CD4-positive, alpha-beta T cell (primary cell): Measurements from ENCODE around the gene MFSD6. TPM values are rescaled to one million over a fixed set of nuclear protein-coding genes. Genes with fewer than 3 reads are reported as not detected.

ENCODE experiments used
- ATAC-seq: fragments of 200-7000 bp; cut with Tn5 transposase; one replicate; pipeline ENCODE4 v1.10.0; 2022; ENCODE audit warnings: mild to moderate bottlenecking; ENCODE audit not compliant: poor library complexity
- CTCF ChIA-PET: fragments of 350-600 bp; sonication (Branson Sonifier 250); formaldehyde crosslinking; loops from one replicate; lab custom pipeline; 2021; ENCODE audit warnings: antibody characterized with exemption, inconsistent platforms; lab: Charles Lee
- POLR2A ChIA-PET: fragments of 350-600 bp; sonication (Branson Sonifier 250); formaldehyde crosslinking; loops from one replicate; lab custom pipeline; 2021; ENCODE audit warnings: antibody characterized with exemption, inconsistent platforms; lab: Charles Lee
- DNase-seq, 14 experiments: peaks; one replicate each; pipeline ENCODE4 v3.0.0-alpha.2; 2013 to 2020; ENCODE audit warnings: mixed read lengths in 2 of 14
- H3K27ac ChIP-seq, 2 donors: one replicate each; pipeline versions ENCODE4 v1.5.1 to v1.7.0; 2013; ENCODE audit warnings: low read length in 2 of 2, low read depth in 1 of 2, mild to moderate bottlenecking in 1 of 2
- H3K27me3 ChIP-seq, 2 experiments: 1 replicate in 1 of 2; 2 replicates in 1 of 2; pipeline versions ENCODE4 v1.6.1 to v1.7.0; 2013; ENCODE audit warnings: low read length in 2 of 2, control low read depth in 1 of 2, mild to moderate bottlenecking in 1 of 2, moderate library complexity in 1 of 2; ENCODE audit not compliant: insufficient read depth in 2 of 2, control insufficient read depth in 1 of 2
- H3K36me3 ChIP-seq: one replicate; pipeline ENCODE4 v1.6.1; 2013; ENCODE audit warnings: low read length, control low read depth; ENCODE audit not compliant: insufficient read depth
- H3K4me1 ChIP-seq: one replicate; pipeline ENCODE4 v1.6.1; 2013; ENCODE audit warnings: low read length, control low read depth; ENCODE audit not compliant: insufficient read depth
- H3K4me3 ChIP-seq: one replicate; pipeline ENCODE4 v1.5.1; 2013; ENCODE audit warnings: mild to moderate bottlenecking, low read length, moderate library complexity
- H3K9me3 ChIP-seq, 2 experiments: 1 replicate in 1 of 2; 2 replicates in 1 of 2; pipeline versions ENCODE4 v1.6.1 to v1.7.0; 2013; ENCODE audit warnings: low read length in 2 of 2, mild to moderate bottlenecking in 2 of 2, control low read depth in 1 of 2, moderate library complexity in 1 of 2; ENCODE audit not compliant: control insufficient read depth in 1 of 2, insufficient read depth in 1 of 2
- H3K27ac Mint-ChIP-seq: one replicate; pipeline ENCODE4 v1.8.0; 2020; ENCODE audit warnings: mixed read lengths
- H3K27me3 Mint-ChIP-seq: one replicate; pipeline ENCODE4 v1.8.0; 2021; ENCODE audit warnings: mixed read lengths
- H3K36me3 Mint-ChIP-seq: one replicate; pipeline ENCODE4 v1.8.0; 2021; ENCODE audit warnings: low read depth, mixed read lengths
- H3K4me1 Mint-ChIP-seq: one replicate; pipeline ENCODE4 v1.8.0; 2021; ENCODE audit warnings: low read depth, mixed read lengths
- H3K4me3 Mint-ChIP-seq: one replicate; pipeline ENCODE4 v1.8.0; 2020; ENCODE audit warnings: mild to moderate bottlenecking, mixed read lengths
- H3K9me3 Mint-ChIP-seq: one replicate; pipeline ENCODE4 v1.8.0; 2020; ENCODE audit warnings: mixed read lengths
- intact Hi-C, 2 experiments: fragments of 100-400 bp; cut with DNase I in 1 of 2; cut with micrococcal nuclease in 1 of 2; formaldehyde crosslinking; loops; one replicate each; pipeline versions ENCODE4 v1.15.1 to v1.9.0; 2023 to 2025; cut with DNase I, micrococcal nuclease
- total RNA-seq, 174 experiments: library from RNA in 2 of 174; stranded (reverse) in 2 of 174; gene quantifications; one replicate each; pipeline ENCODE4 v1.2.3 and lab custom pipeline; 2021 to 2026
- TF ChIP-seq, protein P1 (sequence below): fragments of 200-600 bp; IDR thresholded peaks from one replicate; pipeline ENCODE4 v1.8.0; 2022; ENCODE audit warnings: antibody characterized with exemption, mild to moderate bottlenecking

The MFSD6 gene
- total RNA-seq, 2 experiments from 2014 or later, result 41.2 to 47.8 TPM

DNA sequence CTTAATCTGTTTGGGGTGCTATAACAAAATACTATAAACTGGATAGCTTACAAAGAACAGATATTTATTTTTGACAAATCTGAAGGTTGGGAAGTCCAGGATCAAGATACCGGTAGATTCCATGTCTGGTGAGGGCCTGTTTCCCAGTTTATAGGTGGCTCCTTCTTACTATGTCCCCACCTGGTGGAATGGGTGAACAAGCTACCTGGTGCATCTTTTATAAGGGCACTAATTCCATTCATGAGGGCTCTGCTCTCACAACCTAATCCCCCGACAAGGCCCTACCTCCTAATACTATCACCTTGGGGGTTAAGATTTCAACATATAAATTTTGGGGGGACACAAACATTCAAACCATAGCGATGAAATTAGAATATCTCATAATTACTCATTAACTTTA lies 142.0 kb downstream of the MFSD6 start:
- ATAC-seq (no peak), DNase-seq (no peak)
- peaks cover 2% of the 10 kb centered on the region for H3K36me3 Mint-ChIP-seq
- CTCF ChIA-PET, result no interaction called here
- Histone ChIP-seq H3K4me1 (no peaks in the 10 kb centered on the region), H3K27ac (no peak overlapping the region), H3K36me3 (no peaks in the 10 kb centered on the region), H3K9me3 (peaks cover 0 to 4% of the 10 kb centered on the region in 2 experiments), H3K4me3 (no peak overlapping the region), H3K27me3 (no peaks in the 10 kb centered on the region)
- no peak overlapping the region for H3K4me3 Mint-ChIP-seq
- peaks cover 13% of the 10 kb centered on the region for H3K4me1 Mint-ChIP-seq
- intact Hi-C loops, result no loop called here
- no peaks in the 10 kb centered on the region for H3K27me3 Mint-ChIP-seq
- H3K27ac Mint-ChIP-seq, result no peak overlapping the region
- TF ChIP-seq, protein P1, sequence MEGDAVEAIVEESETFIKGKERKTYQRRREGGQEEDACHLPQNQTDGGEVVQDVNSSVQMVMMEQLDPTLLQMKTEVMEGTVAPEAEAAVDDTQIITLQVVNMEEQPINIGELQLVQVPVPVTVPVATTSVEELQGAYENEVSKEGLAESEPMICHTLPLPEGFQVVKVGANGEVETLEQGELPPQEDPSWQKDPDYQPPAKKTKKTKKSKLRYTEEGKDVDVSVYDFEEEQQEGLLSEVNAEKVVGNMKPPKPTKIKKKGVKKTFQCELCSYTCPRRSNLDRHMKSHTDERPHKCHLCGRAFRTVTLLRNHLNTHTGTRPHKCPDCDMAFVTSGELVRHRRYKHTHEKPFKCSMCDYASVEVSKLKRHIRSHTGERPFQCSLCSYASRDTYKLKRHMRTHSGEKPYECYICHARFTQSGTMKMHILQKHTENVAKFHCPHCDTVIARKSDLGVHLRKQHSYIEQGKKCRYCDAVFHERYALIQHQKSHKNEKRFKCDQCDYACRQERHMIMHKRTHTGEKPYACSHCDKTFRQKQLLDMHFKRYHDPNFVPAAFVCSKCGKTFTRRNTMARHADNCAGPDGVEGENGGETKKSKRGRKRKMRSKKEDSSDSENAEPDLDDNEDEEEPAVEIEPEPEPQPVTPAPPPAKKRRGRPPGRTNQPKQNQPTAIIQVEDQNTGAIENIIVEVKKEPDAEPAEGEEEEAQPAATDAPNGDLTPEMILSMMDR, result no peak
- POLR2A ChIA-PET, result no interaction called here
- no peaks in the 10 kb centered on the region for H3K9me3 Mint-ChIP-seq

Other genes starting within 250 kb of the MFSD6 start
- 1 to 10 TPM; 3.5 to 7.1 TPM for gene HIBCH, start 88.5 kb upstream of the MFSD6 start, total RNA-seq
- 1 to 10 TPM; 2.0 to 2.7 TPM for gene INPP1, start 64.8 kb upstream of the MFSD6 start, total RNA-seq
- gene NEMP2, start 126.4 kb downstream of the MFSD6 start, total RNA-seq, result 10 to 100 TPM; 11.6 to 12.2 TPM
- 10 to 100 TPM; 20.0 to 21.1 TPM for gene NAB1, start 240.7 kb downstream of the MFSD6 start, total RNA-seq